GM18499 (cell line): ENCODE data around the gene PTPRN2.

ENCODE experiments used
- ATAC-seq: cut with Tn5 transposase; IDR thresholded peaks from one replicate; pipeline ENCODE4 v1.9.1; 2021; ENCODE audit warnings: moderate number of reproducible peaks; ENCODE audit not compliant: insufficient read depth, unreplicated experiment

Gene PTPRN2

DNA sequence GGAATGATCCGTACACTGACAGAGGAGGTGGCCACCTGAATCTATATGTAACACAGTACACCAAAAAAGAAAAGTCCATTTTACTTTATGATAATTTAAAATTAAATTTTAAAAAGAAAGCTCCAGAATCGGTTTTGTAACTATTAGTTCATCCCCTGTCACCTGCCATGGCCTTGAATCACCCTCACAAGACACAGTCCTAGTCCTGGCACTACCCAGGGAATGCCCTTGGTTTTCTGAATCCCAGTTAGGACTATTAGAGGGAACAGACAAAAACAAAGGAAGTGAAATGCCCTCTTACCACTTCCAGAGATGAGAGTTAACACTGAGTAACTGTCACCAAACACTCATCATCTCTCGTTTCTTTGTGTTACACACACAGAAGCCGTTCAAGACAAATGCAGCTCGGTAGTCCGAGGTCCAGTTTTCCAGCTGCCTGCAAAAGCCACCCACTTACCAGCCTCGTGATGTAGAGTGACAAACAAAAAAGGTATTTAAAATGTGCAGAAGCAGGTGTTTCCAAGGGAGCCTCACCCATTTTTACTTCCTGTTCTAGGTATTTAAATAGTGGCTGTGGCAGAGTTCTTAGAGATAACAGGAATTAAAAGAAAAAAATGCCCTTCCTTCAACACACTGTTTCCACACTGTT, 6.1 kb downstream of the PTPRN2 start:
- no peak for ATAC-seq

DNA sequence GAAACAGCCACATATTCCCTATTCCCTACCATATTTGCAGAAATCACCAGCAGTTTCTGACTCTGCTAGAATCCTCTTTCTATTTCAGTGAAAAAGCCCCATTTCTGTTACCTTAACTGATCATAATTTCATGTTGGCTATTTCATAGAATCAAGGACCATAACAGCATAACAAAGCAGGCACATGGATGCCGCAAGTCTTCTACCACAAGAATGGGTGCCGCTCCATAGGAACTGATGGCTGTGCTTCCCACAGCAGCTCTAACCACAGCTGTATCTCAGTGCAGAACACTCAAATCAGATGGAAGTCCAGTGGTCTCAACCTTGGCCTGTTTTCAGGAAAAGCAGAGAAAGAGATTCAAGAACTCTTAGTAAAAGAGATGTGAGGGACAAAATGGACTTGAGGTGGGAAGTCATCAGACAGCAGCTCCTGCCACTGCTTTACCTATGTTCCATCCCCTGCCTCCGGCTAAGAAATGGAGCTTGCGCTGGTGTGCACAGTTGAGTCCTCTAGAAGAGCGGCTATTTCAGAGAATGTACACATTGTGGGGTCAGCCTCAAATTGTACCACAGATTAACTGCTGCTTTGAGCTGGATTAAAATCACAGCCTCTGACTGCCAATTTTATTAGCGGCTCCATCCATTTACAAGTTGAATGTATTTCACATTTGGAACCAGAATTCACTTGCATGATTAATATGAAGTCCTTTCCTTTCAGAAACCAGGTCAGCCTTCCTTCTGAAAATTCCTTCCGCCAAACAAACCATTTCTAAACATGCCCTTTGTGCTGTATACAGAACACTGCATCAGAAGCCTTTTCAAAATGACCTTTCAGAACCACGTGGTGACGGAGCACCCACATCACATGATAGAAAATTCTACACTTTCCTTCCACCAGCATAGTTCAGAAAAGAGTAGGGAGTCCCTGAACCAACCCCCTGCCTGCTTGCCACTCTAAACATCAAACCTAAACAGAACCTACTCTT, 7.7 kb downstream of the PTPRN2 start:
- no peak for ATAC-seq

GRCh38 chr7:158576050-158576762, 11.4 kb downstream of the PTPRN2 start:
- ATAC-seq: no peak

DNA sequence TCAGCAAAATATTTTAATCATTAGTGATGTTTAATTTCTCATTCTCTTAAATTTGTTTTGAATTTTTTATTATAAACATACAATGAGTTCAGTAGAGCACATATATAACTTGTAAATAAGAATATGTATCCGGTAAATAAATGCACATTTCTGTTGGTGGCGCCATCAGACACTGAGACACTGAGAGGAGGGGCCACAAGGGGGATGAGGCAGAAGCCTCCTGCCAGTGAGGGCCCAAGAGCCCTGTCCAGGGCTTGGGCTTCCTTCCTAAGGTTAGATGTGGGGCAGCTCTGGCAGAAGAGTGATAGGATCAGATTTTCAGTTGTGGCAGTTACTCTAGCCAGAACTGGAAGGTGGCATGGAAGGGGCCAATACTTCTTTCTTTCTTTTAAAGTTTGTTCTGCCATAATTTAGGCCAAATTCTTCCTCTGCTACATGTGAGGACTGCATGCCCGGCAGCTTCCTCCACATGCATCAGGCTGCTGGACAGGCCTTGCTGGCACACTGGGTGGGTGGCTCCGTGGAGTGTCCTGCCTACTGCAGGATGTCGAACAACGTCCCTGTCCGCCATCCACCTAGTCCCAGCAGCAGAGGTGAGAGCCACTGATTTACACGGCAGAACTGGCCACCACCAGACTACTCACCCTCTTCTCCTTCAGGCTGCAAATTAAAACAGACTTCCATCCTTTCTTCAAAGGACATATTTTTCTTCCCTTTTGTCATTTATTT, 13.2 kb downstream of the PTPRN2 start:
- ATAC-seq: no peak

DNA sequence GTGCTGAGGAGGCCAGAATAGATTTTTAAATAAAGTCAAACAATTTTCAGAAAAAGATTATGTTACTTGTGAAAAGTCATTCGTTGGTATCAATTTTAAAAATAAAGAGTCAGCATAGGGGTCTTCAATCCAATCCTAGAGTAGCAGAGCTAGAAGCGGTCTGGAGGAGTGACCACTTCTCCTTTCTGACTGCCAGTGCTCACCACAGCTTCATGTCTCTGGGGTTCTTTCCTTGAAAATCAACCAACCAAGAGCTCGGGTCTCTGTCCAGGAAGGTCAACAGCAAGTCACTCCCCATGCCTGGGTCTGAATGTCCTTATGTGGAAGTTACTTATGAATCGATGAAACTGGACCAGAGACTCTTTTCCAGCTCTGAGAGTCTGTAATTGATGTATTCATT, 14.3 kb downstream of the PTPRN2 start:
- no peak for ATAC-seq

- no peak for ATAC-seq
These were observed 15.4 kb downstream of the PTPRN2 start for GRCh38 chr7:158572000-158572828.

GRCh38 chr7:158570449-158571170, 17.0 kb downstream of the PTPRN2 start:
- ATAC-seq: no peak

DNA sequence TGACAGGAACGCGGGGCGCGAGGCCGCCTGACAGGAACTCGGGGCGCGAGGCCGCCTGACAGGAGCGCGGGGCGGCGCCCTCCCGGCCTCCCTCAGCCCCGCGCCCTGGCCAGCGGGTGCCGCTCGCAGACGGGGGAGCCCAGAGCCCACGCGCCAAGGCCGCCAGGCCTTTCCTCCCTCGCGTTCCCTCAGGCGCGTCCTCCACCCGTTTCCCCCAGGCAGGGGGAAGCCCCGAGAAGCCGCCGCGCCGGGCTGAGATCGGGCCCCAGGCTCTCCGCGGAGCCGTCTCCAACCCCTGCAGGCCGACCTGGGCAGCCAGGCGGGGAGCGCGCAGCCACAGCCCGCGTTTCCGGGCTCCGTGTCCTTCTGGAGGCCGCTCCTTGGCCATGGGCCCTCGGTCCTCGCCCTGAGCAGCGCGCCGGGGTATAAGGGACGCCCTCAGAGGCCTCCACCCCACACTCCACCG, 17.7 kb downstream of the PTPRN2 start:
- no peak for ATAC-seq

DNA sequence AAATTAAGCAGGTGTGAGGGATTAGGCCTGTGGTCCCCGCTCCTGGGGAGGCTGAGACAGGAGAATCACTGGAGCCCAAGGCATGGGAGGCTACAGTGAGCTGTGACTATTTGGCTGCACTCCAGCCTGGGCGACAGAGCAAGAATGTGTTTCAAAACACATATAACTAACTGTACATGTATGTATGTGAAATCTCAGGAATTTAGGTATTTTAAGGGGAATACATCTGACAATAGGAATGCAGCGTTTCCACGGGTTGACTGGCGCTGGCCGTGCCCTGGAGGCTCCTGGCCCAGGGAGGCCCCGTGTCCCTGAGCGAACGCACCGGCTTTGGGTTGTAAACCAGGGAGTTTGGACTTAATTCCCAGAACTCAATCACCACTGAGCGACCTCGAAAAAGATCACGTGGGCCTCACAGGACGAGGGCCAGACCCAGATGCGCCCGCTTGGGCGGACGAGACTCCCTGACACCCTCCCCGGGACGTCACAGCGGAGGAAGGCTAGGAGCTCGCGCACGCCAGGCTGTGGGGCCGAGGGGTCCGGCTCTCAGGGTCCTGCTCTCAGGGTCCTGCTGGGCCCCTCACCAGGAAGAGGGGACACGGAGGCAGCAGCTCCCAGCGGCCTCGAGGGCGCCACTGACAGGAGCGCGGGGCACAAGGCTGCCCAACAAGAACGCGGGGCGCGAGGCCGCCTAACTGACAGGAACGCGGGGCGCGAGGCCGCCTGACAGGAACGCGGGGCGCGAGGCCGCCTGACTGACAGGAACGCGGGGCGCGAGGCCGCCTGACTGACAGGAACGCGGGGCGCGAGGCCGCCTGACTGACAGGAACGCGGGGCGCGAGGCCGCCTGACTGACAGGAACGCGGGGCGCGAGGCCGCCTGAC, 18.4 kb downstream of the PTPRN2 start:
- no peak for ATAC-seq

GRCh38 chr7:158567153-158567603, 20.4 kb downstream of the PTPRN2 start:
- no peak for ATAC-seq

GRCh38 chr7:158564663-158565035, 23.0 kb downstream of the PTPRN2 start:
- no peak for ATAC-seq

GRCh38 chr7:158563911-158564662, 23.5 kb downstream of the PTPRN2 start:
- ATAC-seq: no peak

DNA sequence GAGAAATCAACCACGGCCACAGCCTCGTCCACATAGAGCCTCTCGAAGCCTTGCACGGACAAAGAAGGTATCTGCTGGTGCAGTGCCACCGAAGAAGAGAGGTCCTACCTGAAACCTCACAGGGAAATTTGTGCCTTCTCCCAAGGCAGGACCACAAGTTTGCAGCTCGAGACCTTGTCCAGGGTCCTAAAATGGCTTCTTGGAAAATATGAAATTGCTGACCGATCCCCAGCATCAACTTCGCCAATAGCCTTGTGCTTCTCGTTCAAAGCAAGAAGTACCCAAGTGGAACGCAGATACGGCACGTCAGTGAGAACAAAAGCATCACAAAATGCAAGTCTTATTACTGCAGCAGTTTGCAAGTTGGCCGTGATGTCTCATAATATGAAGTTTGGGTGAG, 24.6 kb downstream of the PTPRN2 start:
- no peak for ATAC-seq

DNA sequence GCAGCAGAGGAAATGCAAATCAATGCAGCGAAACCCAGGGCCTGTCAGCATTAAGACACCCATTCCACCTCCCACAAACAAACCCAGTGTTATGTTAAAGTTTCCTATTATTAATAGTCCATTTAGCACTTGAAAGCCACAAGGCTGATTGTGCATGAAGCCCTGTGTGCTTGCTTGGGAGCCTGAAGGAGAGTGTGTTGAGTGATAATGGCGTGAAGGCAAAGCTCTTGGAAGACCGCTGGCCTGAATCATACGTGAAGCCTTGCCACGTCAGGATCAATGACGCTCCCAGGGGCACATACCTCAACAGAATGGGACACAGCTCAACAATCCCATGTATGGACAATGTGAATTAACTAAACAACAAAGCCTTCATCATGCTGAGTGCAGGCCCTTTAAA, 25.1 kb downstream of the PTPRN2 start:
- no peak for ATAC-seq

- no peak for ATAC-seq
These were observed 26.0 kb downstream of the PTPRN2 start for GRCh38 chr7:158561659-158562058.

DNA sequence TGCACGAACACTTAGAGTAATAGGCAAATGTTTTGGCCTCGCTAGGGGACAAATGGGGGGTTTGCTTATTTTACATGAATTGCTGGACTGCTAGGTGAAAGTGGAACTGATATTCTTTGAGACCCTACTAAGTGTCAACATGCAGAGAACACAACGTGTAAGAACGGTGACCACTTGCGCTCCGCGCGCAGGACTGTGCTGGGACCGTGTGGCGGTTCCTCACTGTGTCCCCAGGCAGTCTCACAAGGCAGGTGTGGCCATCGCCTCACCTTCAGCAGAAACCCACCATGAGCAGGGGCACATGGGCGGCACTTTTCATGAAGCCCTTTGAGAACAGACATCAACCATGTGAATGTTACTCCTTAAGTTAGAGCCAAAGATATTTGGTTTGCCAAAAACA, 27.2 kb downstream of the PTPRN2 start:
- ATAC-seq: no peak

DNA sequence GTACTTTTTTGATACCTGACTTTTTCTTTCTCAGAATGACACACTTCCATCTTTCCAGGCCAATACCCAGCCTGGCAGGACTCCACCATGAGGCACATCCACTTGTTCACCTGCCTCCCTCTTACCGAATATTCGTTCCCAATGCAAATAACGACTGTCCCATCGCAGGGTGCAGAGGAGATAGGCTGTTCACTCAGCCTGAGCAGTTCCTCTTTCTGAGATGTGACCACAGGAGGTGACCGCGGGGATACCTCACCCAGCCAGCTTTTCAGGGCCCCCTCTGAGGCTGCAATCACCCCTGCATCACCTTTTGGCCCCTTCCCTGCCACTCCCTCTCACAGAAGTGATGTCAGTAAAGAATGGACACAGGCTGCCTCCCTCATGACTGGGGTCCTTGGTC, 28.3 kb downstream of the PTPRN2 start:
- ATAC-seq: no peak
